ENCODE measurements around the gene GALNT14.
A peak's percentile ranks its signal among the peaks of the same experiment; 100 is the strongest.

The GALNT14 gene

GRCh38 chr2:31089645-31090044, 48.6 kb downstream of the GALNT14 start:
- DNase-seq: no peak

- DNase-seq: no peak
Observed at GRCh38 chr2:31088504-31089195, 49.6 kb downstream of the GALNT14 start.

- DNase-seq: no peak
Observed at GRCh38 chr2:31087491-31087890, 50.7 kb downstream of the GALNT14 start.

GRCh38 chr2:31086590-31086989, 51.6 kb downstream of the GALNT14 start:
- DNase-seq: no peak

GRCh38 chr2:31083234-31083993, 54.8 kb downstream of the GALNT14 start:
- DNase-seq: no peak

GRCh38 chr2:31082002-31082401, 56.2 kb downstream of the GALNT14 start:
- no peak for DNase-seq

- DNase-seq: no peak
Observed at GRCh38 chr2:31081492-31081891, 56.7 kb downstream of the GALNT14 start.

- DNase-seq: no peak
Observed at GRCh38 chr2:31080361-31080760, 57.9 kb downstream of the GALNT14 start.

- DNase-seq: no peak
Observed at GRCh38 chr2:31079665-31080064, 58.6 kb downstream of the GALNT14 start.

GRCh38 chr2:31078579-31079105, 59.6 kb downstream of the GALNT14 start:
- no peak for DNase-seq

- DNase-seq: no peak
Observed at GRCh38 chr2:31078011-31078410, 60.2 kb downstream of the GALNT14 start.

GRCh38 chr2:31075941-31076590, 62.2 kb downstream of the GALNT14 start:
- no peak for DNase-seq

GRCh38 chr2:31075431-31075830, 62.8 kb downstream of the GALNT14 start:
- no peak for DNase-seq

GRCh38 chr2:31071741-31072140, 66.5 kb downstream of the GALNT14 start:
- DNase-seq: no peak

GRCh38 chr2:31070339-31071125, 67.7 kb downstream of the GALNT14 start:
- peak in 2 of 58 donors; percentile 1 to 6 for DNase-seq

GRCh38 chr2:31069643-31070325, 68.5 kb downstream of the GALNT14 start:
- DNase-seq: no peak

- peak in 3 of 58 donors; percentile 16 to 27 (median 27) for DNase-seq
Observed at GRCh38 chr2:31067259-31067658, 71.0 kb downstream of the GALNT14 start.

GRCh38 chr2:31066551-31066950, 71.7 kb downstream of the GALNT14 start:
- DNase-seq: peak in 19 of 58 donors; percentile 7 to 52 (median 22)

GRCh38 chr2:31066086-31066485, 72.2 kb downstream of the GALNT14 start:
- no peak for DNase-seq

- DNase-seq: no peak
Observed at GRCh38 chr2:31065356-31065755, 72.9 kb downstream of the GALNT14 start.

- DNase-seq: no peak
Observed at GRCh38 chr2:31060397-31060796, 77.8 kb downstream of the GALNT14 start.

Data from anterior cingulate cortex (tissue), 58 donors.